ENCODE measurements around the gene CEACAM1.

The CEACAM1 gene

DNA sequence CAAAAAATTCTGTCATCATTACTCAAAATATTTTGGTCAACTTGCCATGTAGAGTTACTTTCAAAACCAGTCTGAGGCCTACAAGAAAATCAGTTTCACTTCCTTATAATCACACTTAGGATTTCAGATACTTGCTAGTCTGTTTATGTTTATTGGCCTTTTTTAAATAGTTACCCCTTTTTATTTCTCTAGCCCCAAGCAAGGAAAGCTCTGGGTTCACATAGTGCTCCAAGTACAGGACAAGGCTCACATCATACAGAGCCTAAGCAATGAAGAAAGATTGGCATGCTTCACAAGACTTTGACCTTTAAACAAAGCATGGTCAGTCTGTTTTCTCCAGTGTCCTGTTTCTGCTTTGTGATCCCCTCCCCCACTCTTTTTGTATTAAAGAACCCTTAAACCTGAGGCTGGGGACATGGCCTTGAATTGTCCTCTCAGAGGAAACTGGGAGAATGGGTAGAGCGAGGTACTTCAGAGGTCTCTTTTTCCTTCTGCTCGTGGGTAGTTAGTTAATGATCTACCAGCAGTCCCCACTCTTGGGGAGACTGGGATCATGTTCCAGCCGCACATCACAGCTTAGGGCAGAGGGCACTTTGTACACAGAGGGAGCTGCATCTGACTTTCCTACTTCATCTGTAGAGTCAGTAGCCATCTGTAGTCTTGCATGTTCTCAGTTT is 30.7 kb downstream of the CEACAM1 start:
- Histone ChIP-seq H3K9me3 (ENCODE audit: insufficient read depth, low read depth, low read length) (no peaks in the 10 kb centered on the region), H3K9ac (ENCODE audit: low read depth, low read length, poor library complexity, severe bottlenecking) (no peak overlapping the region), H2AFZ (ENCODE audit: low read length) (no peak overlapping the region), H3K27me3 (ENCODE audit: insufficient read depth, low read length, poor library complexity, severe bottlenecking) (no peaks in the 10 kb centered on the region), H3K36me3 (ENCODE audit: insufficient read depth, low read length) (no peaks in the 10 kb centered on the region), H3K4me1 (ENCODE audit: insufficient read depth, low read length, poor library complexity, severe bottlenecking) (no peaks in the 10 kb centered on the region), H3K4me2 (ENCODE audit: low read depth, low read length, poor library complexity, severe bottlenecking) (no peak overlapping the region), H3K4me3 (ENCODE audit: low read length, poor library complexity, severe bottlenecking) (no peak overlapping the region), H4K20me1 (ENCODE audit: insufficient read depth, low read length, poor library complexity, severe bottlenecking) (no peaks in the 10 kb centered on the region), H3K9me2 (replicated peaks; ENCODE audit: low read depth, low read length) (no peaks in the 10 kb centered on the region), H3K79me2 (ENCODE audit: insufficient read depth, low read length) (no peaks in the 10 kb centered on the region), H3F3A (ENCODE audit: low read depth) (no peaks in the 10 kb centered on the region)
- TF ChIP-seq EZH2phosphoT487 (IDR thresholded peaks at IDR 0.05; ENCODE audit: borderline replicate concordance), result no peak
- TF ChIP-seq, protein P1, sequence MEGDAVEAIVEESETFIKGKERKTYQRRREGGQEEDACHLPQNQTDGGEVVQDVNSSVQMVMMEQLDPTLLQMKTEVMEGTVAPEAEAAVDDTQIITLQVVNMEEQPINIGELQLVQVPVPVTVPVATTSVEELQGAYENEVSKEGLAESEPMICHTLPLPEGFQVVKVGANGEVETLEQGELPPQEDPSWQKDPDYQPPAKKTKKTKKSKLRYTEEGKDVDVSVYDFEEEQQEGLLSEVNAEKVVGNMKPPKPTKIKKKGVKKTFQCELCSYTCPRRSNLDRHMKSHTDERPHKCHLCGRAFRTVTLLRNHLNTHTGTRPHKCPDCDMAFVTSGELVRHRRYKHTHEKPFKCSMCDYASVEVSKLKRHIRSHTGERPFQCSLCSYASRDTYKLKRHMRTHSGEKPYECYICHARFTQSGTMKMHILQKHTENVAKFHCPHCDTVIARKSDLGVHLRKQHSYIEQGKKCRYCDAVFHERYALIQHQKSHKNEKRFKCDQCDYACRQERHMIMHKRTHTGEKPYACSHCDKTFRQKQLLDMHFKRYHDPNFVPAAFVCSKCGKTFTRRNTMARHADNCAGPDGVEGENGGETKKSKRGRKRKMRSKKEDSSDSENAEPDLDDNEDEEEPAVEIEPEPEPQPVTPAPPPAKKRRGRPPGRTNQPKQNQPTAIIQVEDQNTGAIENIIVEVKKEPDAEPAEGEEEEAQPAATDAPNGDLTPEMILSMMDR (conservative IDR thresholded peaks at IDR 0.05; ENCODE audit: low read length), result no peak

GRCh38 chr19:42496460-42497133 is 31.7 kb downstream of the CEACAM1 start:
- Histone ChIP-seq H3K4me3 (ENCODE audit: low read length, poor library complexity, severe bottlenecking) (no peak overlapping the region), H3K9ac (ENCODE audit: low read depth, low read length, poor library complexity, severe bottlenecking) (no peak overlapping the region), H3K36me3 (ENCODE audit: insufficient read depth, low read length) (no peaks in the 10 kb centered on the region), H4K20me1 (ENCODE audit: insufficient read depth, low read length, poor library complexity, severe bottlenecking) (no peaks in the 10 kb centered on the region), H3K9me2 (replicated peaks; ENCODE audit: low read depth, low read length) (no peaks in the 10 kb centered on the region), H3F3A (ENCODE audit: low read depth) (no peaks in the 10 kb centered on the region), H3K9me3 (ENCODE audit: insufficient read depth, low read depth, low read length) (no peaks in the 10 kb centered on the region), H3K4me2 (ENCODE audit: low read depth, low read length, poor library complexity, severe bottlenecking) (no peak overlapping the region), H3K27me3 (ENCODE audit: insufficient read depth, low read length, poor library complexity, severe bottlenecking) (no peaks in the 10 kb centered on the region), H2AFZ (ENCODE audit: low read length) (no peak overlapping the region), H3K4me1 (ENCODE audit: insufficient read depth, low read length, poor library complexity, severe bottlenecking) (no peaks in the 10 kb centered on the region), H3K79me2 (ENCODE audit: insufficient read depth, low read length) (no peaks in the 10 kb centered on the region)
- no peak for TF ChIP-seq EZH2phosphoT487 (IDR thresholded peaks at IDR 0.05; ENCODE audit: borderline replicate concordance)
- TF ChIP-seq, protein P1 (conservative IDR thresholded peaks at IDR 0.05; ENCODE audit: low read length), result no peak

GRCh38 chr19:42495663-42496062 is 32.6 kb downstream of the CEACAM1 start:
- H3K79me2 ChIP-seq (ENCODE audit: insufficient read depth, low read length), result no peaks in the 10 kb centered on the region
- H3K27me3 ChIP-seq (ENCODE audit: insufficient read depth, low read length, poor library complexity, severe bottlenecking), result no peaks in the 10 kb centered on the region
- no peak overlapping the region for H3K4me2 ChIP-seq (ENCODE audit: low read depth, low read length, poor library complexity, severe bottlenecking)
- H3K9me2 ChIP-seq (replicated peaks; ENCODE audit: low read depth, low read length), result no peaks in the 10 kb centered on the region
- no peak overlapping the region for H2AFZ ChIP-seq (ENCODE audit: low read length)
- no peaks in the 10 kb centered on the region for H3K4me1 ChIP-seq (ENCODE audit: insufficient read depth, low read length, poor library complexity, severe bottlenecking)
- H3K4me3 ChIP-seq (ENCODE audit: low read length, poor library complexity, severe bottlenecking), result no peak overlapping the region
- no peaks in the 10 kb centered on the region for H3K36me3 ChIP-seq (ENCODE audit: insufficient read depth, low read length)
- H3K9ac ChIP-seq (ENCODE audit: low read depth, low read length, poor library complexity, severe bottlenecking), result no peak overlapping the region
- H4K20me1 ChIP-seq (ENCODE audit: insufficient read depth, low read length, poor library complexity, severe bottlenecking), result no peaks in the 10 kb centered on the region
- H3F3A ChIP-seq (ENCODE audit: low read depth), result no peaks in the 10 kb centered on the region
- H3K9me3 ChIP-seq (ENCODE audit: insufficient read depth, low read depth, low read length), result no peaks in the 10 kb centered on the region
- no peak for TF ChIP-seq EZH2phosphoT487 (IDR thresholded peaks at IDR 0.05; ENCODE audit: borderline replicate concordance)
- TF ChIP-seq, protein P1 (conservative IDR thresholded peaks at IDR 0.05; ENCODE audit: low read length), result no peak
